HG03571 (cell line): ENCODE measurements around the gene ECSCR.
A peak's percentile ranks its signal among the peaks of the same experiment; 100 is the strongest.
"Not testable (repeated sequence)": the region's sequence is repeated elsewhere in the genome, so short reads cannot be mapped to it uniquely, and the experiment has no call there.

ENCODE experiments used
- ATAC-seq: cut with Tn5 transposase; IDR thresholded peaks from one replicate; pipeline ENCODE4 v1.9.1; 2021; ENCODE audit not compliant: unreplicated experiment

The ECSCR gene

GRCh38 chr5:139462586-139463276 is at the start of gene ECSCR:
Gene ECSCR (minus strand): TSS chr5:139462743. CDS start chr5:139462670, 73 bp downstream.
- ATAC-seq, result no peak

GRCh38 chr5:139504722-139505121 is 42.2 kb upstream of the ECSCR start:
- ATAC-seq, result not testable (repeated sequence)

- ATAC-seq, result not testable (repeated sequence)
These were observed 41.3 kb upstream of the ECSCR start for GRCh38 chr5:139503879-139504278.

- ATAC-seq, result not testable (repeated sequence)
These were observed 40.7 kb upstream of the ECSCR start for GRCh38 chr5:139503036-139503817.

- ATAC-seq, result no peak
These were observed 38.8 kb upstream of the ECSCR start for GRCh38 chr5:139501381-139501780.

- ATAC-seq, result no peak
These were observed 33.3 kb upstream of the ECSCR start for GRCh38 chr5:139495638-139496435.

- no peak for ATAC-seq
These were observed 32.3 kb upstream of the ECSCR start for GRCh38 chr5:139494832-139495231.

- no peak for ATAC-seq
These were observed 31.7 kb upstream of the ECSCR start for GRCh38 chr5:139494256-139494655.

- no peak for ATAC-seq
These were observed 30.2 kb upstream of the ECSCR start for GRCh38 chr5:139492700-139493192.

- ATAC-seq, result no peak
These were observed 25.7 kb upstream of the ECSCR start for GRCh38 chr5:139488260-139488659.

- no peak for ATAC-seq
These were observed 23.7 kb upstream of the ECSCR start for GRCh38 chr5:139486201-139486600.

GRCh38 chr5:139482890-139483208 is 20.3 kb upstream of the ECSCR start:
- ATAC-seq, result not testable (repeated sequence)

GRCh38 chr5:139482050-139482889 is 19.7 kb upstream of the ECSCR start, which contains the start of gene STING1:
Gene STING1 (minus strand): TSS chr5:139482758. CDS start chr5:139481704, 1,054 bp downstream.
- peak; percentile 63 for ATAC-seq

GRCh38 chr5:139481580-139482049 is 19.1 kb upstream of the ECSCR start:
- ATAC-seq, result peak; percentile 7

GRCh38 chr5:139481122-139481533 is 18.6 kb upstream of the ECSCR start:
- ATAC-seq, result no peak

GRCh38 chr5:139479729-139480128 is 17.2 kb upstream of the ECSCR start:
- ATAC-seq, result not testable (repeated sequence)

GRCh38 chr5:139478657-139479423 is 16.3 kb upstream of the ECSCR start:
- ATAC-seq, result not testable (repeated sequence)

GRCh38 chr5:139475865-139476617 is 13.5 kb upstream of the ECSCR start:
- no peak for ATAC-seq
